GM12864 (cell line): Measurements from ENCODE around the gene CTDNEP1.

Source experiments
- DNase-seq: peaks from one replicate; pipeline ENCODE4 v3.0.0-alpha.2; 2011; ENCODE audit warnings: low read depth
- H3K4me3 ChIP-seq: 2 replicates; pipeline ENCODE4 v1.5.1; 2011; ENCODE audit warnings: mild to moderate bottlenecking, low read depth, low read length, control low read depth
- TF ChIP-seq, protein P1 (sequence below): IDR thresholded peaks from 2 replicates; pipeline ENCODE4 v1.5.1; 2011; ENCODE audit warnings: low read depth, mild to moderate bottlenecking, moderate library complexity, low read length, control low read depth, inconsistent platforms; ENCODE audit errors: missing control alignments

The CTDNEP1 gene

GRCh38 chr17:7266784-7267183 is 15.2 kb upstream of the CTDNEP1 start:
- H3K4me3 ChIP-seq: no peak overlapping the region
- TF ChIP-seq, protein P1, sequence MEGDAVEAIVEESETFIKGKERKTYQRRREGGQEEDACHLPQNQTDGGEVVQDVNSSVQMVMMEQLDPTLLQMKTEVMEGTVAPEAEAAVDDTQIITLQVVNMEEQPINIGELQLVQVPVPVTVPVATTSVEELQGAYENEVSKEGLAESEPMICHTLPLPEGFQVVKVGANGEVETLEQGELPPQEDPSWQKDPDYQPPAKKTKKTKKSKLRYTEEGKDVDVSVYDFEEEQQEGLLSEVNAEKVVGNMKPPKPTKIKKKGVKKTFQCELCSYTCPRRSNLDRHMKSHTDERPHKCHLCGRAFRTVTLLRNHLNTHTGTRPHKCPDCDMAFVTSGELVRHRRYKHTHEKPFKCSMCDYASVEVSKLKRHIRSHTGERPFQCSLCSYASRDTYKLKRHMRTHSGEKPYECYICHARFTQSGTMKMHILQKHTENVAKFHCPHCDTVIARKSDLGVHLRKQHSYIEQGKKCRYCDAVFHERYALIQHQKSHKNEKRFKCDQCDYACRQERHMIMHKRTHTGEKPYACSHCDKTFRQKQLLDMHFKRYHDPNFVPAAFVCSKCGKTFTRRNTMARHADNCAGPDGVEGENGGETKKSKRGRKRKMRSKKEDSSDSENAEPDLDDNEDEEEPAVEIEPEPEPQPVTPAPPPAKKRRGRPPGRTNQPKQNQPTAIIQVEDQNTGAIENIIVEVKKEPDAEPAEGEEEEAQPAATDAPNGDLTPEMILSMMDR: no peak
- DNase-seq: no peak

DNA sequence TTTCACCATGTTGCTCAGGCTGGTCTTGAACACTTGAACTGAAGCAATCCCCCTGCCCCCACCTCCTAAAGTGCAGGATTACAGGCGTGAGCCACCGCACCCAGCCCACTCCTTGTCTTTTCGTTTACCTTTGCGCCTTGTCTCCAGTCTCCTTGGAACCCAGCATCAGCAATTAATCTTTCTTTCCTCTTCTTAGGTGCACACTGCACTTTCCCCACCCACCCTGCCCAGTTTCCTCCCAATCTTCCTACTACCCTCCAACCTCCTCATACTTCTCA is 12.2 kb upstream of the CTDNEP1 start:
- TF ChIP-seq, protein P1: no peak
- H3K4me3 ChIP-seq: no peak overlapping the region
- DNase-seq: no peak

DNA sequence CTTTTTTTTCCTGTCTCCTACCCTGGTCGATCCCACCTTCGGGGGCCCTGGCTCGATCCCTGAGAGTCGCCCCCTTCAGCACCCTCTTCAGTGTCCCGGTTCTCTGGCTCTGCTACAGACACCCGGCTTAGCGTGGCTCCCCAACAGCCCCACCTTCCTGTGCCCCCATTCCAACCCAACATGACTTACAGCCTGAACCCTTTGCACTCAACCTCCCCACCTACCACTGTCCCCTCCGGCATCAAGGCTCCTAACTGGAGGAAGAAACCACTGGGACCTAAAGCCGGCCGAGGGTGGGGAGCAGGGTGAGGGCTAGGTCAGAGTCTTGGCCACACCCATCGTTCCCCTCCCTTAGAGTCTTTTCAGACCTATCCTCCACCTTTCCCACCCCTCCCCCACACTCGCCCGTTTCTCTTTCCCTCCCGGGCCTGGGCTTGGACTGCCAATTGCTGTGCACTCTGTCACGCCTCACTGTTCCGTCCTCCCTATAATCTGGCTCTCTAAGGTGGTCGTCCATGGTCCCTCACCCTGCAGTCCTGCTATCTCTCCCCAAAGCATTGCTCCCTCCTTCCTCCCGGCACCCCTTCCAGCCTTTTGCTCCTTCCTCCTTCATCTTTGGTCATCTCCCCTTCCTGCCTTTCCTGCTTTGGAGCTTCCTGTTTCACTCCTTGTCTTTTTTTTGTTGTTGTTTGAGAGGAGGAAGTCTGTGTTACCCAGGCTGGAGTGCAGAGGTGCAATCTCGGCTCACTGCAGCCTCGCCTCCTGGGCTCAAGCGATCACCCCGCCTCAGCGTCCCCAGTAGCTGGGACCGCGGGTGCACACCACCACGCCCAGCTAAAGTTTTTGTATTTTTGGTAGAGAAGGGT is 11.6 kb upstream of the CTDNEP1 start:
- TF ChIP-seq, protein P1: no peak
- DNase-seq: no peak
- no peak overlapping the region for H3K4me3 ChIP-seq

GRCh38 chr17:7262192-7262934 is 10.8 kb upstream of the CTDNEP1 start, which contains the start of gene CLDN7:
CLDN7 (minus strand) TSS chr17:7262478; CDS start chr17:7262043, 435 bp downstream.
- DNase-seq: no peak
- TF ChIP-seq, protein P1: no peak
- H3K4me3 ChIP-seq: peak within 1 kb of the TSS; percentile 34

GRCh38 chr17:7261379-7262191 is 10.1 kb upstream of the CTDNEP1 start:
- no peak for DNase-seq
- TF ChIP-seq, protein P1: no peak
- peak overlapping the region; percentile 34 for H3K4me3 ChIP-seq

- DNase-seq: no peak
- H3K4me3 ChIP-seq: peak overlapping the region; percentile 34
- TF ChIP-seq, protein P1: no peak
Measured at GRCh38 chr17:7260651-7261378, 9.3 kb upstream of the CTDNEP1 start.
